SH-SY5Y (cell line): ENCODE results near the gene EDA.

Experiments
- GATA2 ChIP-seq: IDR thresholded peaks from 2 replicates; pipeline ENCODE4 v1.6.1; 2011; ENCODE audit warnings: mild to moderate bottlenecking, low read depth, low read length
- GATA3 ChIP-seq: IDR thresholded peaks from 2 replicates; pipeline ENCODE4 v1.6.1; 2011; ENCODE audit warnings: low read depth, mild to moderate bottlenecking, low read length, moderate library complexity

- TF ChIP-seq GATA2 (no peak), GATA3 (no peak)
Observed at GRCh38 chrX:70087857-70088630, 472.1 kb downstream of the EDA start.
